Thoracic aorta (tissue), 2 donors: Measurements from ENCODE around the gene TRABD. TPM values are rescaled to one million over a fixed set of nuclear protein-coding genes. Genes with fewer than 3 reads are reported as not detected.
A peak's percentile ranks its signal among the peaks of the same experiment; 100 is the strongest.
"Not testable (repeated sequence)": the region's sequence is repeated elsewhere in the genome, so short reads cannot be mapped to it uniquely, and the experiment has no call there.

ENCODE experiments used
- ATAC-seq: fragments of 150-250 bp; one replicate; pipeline ENCODE4 v1.8.0; 2017; ENCODE audit warnings: low read depth; ENCODE audit not compliant: insufficient number of reproducible peaks, low FRiP score
- DNase-seq: peaks from one replicate; pipeline ENCODE4 v3.0.0-alpha.2; 2020; ENCODE audit warnings: low spot score
- H3K27ac ChIP-seq, 2 donors: fragments of 200-600 bp; sonication (generic); 1 replicate in 1 of 2; 2 replicates in 1 of 2; pipeline ENCODE4 v1.5.1; 2016; ENCODE audit warnings: mild to moderate bottlenecking in 2 of 2, moderate library complexity in 2 of 2
- H3K27me3 ChIP-seq: fragments of 200-600 bp; sonication (generic); replicated peaks from 2 replicates; pipeline ENCODE4 v1.6.0; 2016; ENCODE audit warnings: mild to moderate bottlenecking; ENCODE audit not compliant: insufficient read depth
- H3K36me3 ChIP-seq: fragments of 200-600 bp; sonication (generic); one replicate; pipeline ENCODE4 v1.5.1; 2016
- H3K4me1 ChIP-seq, 2 donors: fragments of 200-600 bp; sonication (generic); 1 replicate in 1 of 2; 2 replicates in 1 of 2; pipeline versions ENCODE4 v1.5.1 to v1.6.0; 2016; ENCODE audit warnings: low read depth in 2 of 2, mild to moderate bottlenecking in 1 of 2; ENCODE audit not compliant: control insufficient read depth in 1 of 2
- H3K4me3 ChIP-seq: fragments of 200-600 bp; sonication (generic); 2 replicates; pipeline ENCODE4 v1.5.1; 2016; ENCODE audit warnings: mild to moderate bottlenecking
- H3K9me3 ChIP-seq: fragments of 200-600 bp; sonication (generic); 2 replicates; pipeline ENCODE4 v1.5.1; 2016
- CTCF ChIP-seq: fragments of 200-600 bp; sonication (generic); IDR thresholded peaks from one replicate; pipeline ENCODE4 v1.5.1; 2019; ENCODE audit warnings: antibody characterized with exemption
- total RNA-seq, 2 donors: library from RNA; depleted of rRNA; stranded (reverse); fragments of >200 nt; gene quantifications; one replicate each; pipeline versions ENCODE4 v1.1.0 to v1.2.3, GENCODE V29; 2016

TRABD gene, protein sequence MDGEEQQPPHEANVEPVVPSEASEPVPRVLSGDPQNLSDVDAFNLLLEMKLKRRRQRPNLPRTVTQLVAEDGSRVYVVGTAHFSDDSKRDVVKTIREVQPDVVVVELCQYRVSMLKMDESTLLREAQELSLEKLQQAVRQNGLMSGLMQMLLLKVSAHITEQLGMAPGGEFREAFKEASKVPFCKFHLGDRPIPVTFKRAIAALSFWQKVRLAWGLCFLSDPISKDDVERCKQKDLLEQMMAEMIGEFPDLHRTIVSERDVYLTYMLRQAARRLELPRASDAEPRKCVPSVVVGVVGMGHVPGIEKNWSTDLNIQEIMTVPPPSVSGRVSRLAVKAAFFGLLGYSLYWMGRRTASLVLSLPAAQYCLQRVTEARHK
- 10 to 100 TPM; 31.7 to 40.6 TPM for total RNA-seq

DNA sequence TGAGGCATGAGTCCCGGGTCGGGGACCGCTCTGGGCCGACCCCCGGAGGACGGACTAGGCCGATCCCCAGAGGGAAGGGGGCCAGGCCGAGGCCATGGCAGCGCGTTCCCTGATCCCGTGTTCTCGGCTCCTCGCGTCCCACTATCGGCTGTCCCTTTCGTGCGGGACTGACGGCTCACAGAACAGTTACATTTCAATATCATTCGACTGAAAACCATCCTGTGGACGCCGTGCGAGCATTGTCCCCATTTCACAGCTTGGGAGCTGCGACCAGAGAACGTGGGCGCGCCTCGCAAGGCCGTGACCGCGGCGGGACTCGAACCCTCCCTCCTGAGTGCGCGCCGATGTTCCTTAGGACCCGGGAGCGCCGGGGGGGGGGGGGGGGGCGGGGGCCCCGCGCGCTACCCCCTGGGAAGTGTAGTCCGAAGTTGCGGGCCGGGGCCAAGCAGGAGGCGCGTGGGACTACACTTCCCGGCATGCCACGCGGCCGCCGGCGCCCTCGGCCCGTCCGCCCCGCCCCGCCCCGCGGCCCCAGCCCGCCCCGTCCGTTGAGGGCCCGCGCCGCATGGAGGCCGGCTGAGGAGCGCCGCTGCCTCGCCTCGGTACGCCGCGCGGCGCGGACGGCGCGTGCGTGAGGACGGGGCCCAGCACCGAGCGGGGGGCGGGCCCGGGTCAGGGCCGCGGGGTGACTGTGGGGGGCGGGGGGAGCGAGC, at the start of gene TRABD:
Gene TRABD, plus strand, starts transcription at position 539 of the 713 bp plus-strand sequence. CDS start 7,148 bp downstream, outside the sequence.
- H3K36me3 ChIP-seq = no peaks in the 10 kb centered on the region
- H3K4me1 ChIP-seq = peaks cover 31 to 47% of the 10 kb centered on the region in 2 donors
- H3K4me3 ChIP-seq = peak within 1 kb of the TSS; percentile 93
- DNase-seq (no peak), ATAC-seq (peak; percentile 64)
- no peak for TF ChIP-seq CTCF
- no peaks in the 10 kb centered on the region for H3K9me3 ChIP-seq
- H3K27me3 ChIP-seq = no peaks in the 10 kb centered on the region
- peak within 1 kb of the TSS in 1 of 2 donors; percentile 49 for H3K27ac ChIP-seq

DNA sequence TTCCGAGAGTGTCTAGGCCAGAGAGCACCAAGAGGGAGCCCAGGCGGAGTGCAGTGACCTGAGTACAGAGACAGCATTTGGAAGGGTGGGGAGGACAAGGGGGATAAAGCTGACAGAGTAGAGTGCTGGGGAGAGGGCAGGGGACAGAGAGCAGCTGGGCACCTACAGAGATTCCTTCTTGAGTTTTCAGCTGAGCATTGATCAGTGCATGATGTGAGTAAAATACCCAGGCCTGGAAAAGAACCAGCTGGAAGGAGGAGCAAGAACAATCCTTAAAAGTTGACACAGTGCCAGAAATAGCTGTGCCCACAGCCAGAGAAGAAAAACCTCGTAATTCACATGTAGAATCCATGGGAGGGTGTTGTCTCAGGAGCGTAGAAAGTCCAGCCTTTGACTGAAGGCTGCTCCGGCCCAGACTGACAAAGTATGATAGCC, 49.1 kb upstream of the TRABD start:
- Histone ChIP-seq H3K9me3 (no peaks in the 10 kb centered on the region), H3K4me1 (peaks cover 1 to 21% of the 10 kb centered on the region in 2 donors), H3K27ac (peak overlapping the region; percentile 9 to 34), H3K36me3 (no peaks in the 10 kb centered on the region), H3K27me3 (no peaks in the 10 kb centered on the region), H3K4me3 (no peak overlapping the region)
- no peak for TF ChIP-seq CTCF
- ATAC-seq (no peak), DNase-seq (no peak)

- not testable (repeated sequence) for H3K27ac ChIP-seq, H3K9me3 ChIP-seq, H3K4me3 ChIP-seq, DNase-seq, H3K36me3 ChIP-seq, H3K27me3 ChIP-seq, ATAC-seq
- H3K4me1 ChIP-seq = peaks cover 4 to 27% of the 10 kb centered on the region in 2 donors
Observed at GRCh38 chr22:50137277-50137676, 48.4 kb upstream of the TRABD start.

GRCh38 chr22:50138041-50138440, 47.7 kb upstream of the TRABD start:
- H3K9me3 ChIP-seq = no peaks in the 10 kb centered on the region
- TF ChIP-seq CTCF = no peak
- no peaks in the 10 kb centered on the region for H3K36me3 ChIP-seq
- no peaks in the 10 kb centered on the region for H3K27me3 ChIP-seq
- H3K4me3 ChIP-seq = no peak overlapping the region
- no peak for ATAC-seq
- peaks cover 4 to 27% of the 10 kb centered on the region in 2 donors for H3K4me1 ChIP-seq
- DNase-seq = no peak
- no peak overlapping the region for H3K27ac ChIP-seq

- no peak overlapping the region for H3K27ac ChIP-seq
- no peak overlapping the region for H3K4me3 ChIP-seq
- ATAC-seq = no peak
- peaks cover 4 to 27% of the 10 kb centered on the region in 2 donors for H3K4me1 ChIP-seq
- no peak for DNase-seq
- no peaks in the 10 kb centered on the region for H3K27me3 ChIP-seq
- TF ChIP-seq CTCF = no peak
- H3K9me3 ChIP-seq = no peaks in the 10 kb centered on the region
- no peaks in the 10 kb centered on the region for H3K36me3 ChIP-seq
Observed at GRCh38 chr22:50138988-50139387, 46.7 kb upstream of the TRABD start.
